ENCODE results near the gene CKMT2.

Gene CKMT2

DNA sequence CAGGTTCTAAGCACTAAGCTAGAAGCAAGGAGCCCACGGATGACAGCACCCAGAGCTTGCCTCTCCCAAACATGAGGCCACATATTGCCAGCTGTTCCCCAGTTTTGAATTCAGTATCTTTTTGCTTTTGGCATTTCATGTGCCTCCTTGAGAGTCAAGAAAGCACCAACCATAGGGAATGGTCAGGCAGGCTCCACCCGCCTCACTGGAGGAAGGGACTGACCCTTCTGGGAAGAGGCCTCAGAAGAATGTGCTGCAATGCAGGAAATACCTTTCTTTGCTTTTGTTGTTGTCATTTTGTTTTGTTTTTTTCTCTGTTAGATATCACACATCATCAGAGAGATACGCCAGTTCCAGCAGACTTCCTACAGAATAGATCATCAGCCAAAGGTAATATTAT is 13.7 kb upstream of the CKMT2 start:
- no peak for DNase-seq

DNA sequence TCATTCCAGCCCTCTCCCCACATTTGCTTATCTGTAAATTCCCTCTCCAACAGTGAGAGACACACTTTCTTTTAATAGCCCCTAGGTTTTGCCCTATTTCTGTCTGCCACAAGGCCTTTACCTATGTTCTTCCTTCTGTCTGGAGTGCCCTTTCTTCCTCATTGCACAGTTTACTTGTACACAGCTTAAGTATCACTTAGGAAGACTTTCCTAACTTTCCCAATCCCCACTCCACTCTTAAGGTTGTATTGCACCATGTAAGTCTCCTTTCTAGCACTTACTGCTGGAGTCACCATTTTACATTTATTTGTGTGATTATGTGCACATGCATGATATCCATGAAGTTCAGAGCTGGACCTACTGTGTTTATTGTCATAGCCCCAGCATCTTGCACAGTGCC is 10.8 kb upstream of the CKMT2 start:
- DNase-seq, result no peak

DNA sequence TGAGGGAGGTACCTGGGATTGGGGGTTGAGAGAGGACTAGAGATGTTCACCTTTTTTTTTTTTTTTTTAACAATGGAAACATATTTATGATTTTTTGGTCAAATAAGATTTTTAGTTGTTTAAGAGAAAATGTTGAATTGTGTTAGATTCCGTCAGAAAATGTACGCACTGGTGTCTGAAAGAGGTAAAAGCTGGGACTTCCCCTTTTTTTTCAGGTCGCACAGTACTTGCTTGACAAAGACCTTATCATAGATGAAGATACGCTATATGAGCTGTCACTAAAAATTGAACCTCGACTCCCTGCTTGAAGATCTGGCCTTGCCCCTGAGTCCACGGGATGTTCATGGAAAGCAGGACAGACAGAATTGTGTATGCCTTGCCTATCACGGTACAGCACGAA is 7.7 kb upstream of the CKMT2 start:
- no peak for DNase-seq

DNA sequence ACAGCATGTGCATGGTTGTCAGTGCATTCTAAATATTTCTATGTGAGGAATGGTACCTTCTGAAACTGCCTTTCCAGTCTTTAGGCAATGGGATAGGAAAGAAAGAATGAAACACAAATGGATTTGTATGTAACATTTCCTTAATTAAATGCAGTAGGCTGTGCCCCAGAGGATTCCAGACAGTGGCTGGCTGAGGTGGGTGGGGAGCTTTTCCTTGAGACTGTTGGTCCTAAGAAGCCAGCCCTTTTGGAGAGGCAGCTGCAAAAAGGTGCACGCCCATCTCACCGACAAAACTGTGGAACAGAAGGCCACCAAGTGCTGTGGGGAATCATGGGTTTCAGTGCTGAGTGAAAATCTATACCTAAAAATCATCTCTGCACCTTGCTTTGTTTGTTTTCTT is 6.8 kb upstream of the CKMT2 start:
- no peak for DNase-seq

DNA sequence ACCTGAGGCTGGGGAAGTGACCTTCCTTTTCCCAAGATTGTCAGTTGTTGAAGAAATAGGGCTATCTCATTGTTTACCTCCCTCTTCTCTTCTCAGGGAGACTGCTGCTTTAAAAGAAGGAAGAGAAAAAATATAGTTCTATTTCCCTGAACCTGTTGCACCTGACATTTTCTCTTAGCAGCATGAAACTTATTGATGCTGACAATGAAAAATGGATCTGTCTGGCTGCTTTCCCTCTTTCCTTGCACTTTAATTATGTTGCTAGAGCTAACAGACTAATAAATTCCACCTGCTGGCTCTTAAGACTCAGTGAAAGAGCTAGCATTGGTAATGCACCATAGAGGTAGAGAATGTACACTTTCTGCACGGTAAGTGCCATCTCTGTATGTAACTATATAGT is 6.2 kb upstream of the CKMT2 start:
- no peak for DNase-seq

DNA sequence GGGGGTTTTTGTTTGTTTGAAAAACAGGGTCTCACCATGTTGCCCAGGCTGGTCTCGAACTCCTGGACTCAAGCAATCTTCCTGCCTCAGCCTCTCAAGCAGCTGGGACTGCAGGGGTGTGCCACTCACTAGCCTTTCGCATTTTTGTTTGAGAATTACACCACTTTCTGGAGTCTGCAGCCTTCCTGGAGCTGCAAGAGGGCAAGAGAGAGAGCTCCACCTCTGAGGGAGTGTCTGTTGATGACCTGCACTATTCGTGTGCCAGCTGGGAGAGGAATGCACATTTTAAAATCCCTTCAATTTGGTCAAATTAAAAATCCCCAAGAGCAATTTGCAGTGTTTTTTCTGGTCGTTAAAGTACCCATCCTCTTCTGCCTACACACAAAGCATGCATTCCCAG is 5.0 kb upstream of the CKMT2 start:
- DNase-seq, result no peak

DNA sequence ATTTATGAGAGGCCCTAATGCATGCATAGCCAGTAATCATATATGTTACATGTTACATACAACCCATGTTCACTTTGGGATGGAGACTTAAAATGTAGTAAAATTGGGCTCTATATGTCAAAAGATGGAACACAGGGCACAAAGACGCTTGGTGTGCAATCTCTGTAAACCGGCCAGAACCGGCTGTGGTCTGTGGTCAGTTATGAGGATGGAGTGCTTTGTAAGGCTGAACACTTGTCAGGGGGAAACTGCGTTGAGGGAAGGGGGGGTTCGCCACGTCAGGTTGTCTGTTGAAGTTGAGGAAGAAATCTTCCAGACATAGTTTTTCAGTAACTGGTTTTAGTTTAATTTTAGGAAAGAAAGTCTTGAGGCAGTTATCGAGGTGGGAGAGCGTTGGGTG is 2.7 kb upstream of the CKMT2 start:
- no peak for DNase-seq

DNA sequence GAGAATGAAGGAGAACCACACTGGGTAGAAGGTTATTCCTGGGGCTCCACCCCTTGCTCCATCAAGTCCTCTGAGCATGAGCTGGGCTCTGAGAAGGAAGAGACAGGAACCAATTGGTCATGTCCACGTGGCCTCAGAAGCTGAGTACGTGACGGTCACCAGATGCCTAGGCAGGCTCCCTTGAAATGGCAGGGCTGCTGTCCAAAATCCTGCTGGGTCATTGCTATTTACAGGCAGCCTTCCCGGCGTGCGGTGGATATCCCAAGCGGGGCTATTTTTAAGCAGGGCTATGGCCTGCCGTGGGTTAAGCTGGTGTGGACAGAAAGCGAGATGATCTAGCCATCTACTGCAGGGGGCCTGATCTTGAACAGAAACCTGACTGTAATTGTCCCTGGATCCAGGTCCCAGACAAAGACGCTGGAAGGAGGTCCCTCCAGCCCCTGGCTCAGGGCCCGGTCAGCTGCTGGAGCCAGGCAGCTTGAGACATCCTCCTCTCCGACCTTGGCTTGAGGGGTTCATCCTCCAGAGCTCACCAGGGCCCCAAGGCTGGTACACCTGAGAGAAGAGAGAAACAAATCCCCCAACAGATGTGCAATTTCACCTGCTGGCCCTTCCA is 550 bp upstream of the CKMT2 start:
- DNase-seq, result no peak

DNA sequence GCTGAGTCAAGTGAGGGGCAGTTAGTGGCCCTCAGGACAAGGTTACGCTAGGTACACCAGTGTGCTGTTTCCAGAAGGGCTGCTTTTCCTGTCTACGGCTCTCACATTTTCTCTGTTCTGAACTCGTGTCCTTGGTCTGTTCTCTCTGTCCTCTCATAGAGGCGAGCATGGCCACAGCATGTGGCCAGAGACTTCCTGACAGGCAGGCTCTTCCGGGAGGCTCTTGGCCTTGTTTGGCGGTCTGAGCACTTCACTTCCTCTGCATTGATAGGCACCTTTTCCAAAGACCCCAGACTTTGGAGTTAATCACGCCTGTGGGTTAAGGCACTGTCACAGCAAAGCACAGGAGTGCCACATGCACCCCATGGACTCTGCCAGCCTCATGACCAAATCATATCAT is 1.2 kb downstream of the CKMT2 start:
- DNase-seq, result no peak

DNA sequence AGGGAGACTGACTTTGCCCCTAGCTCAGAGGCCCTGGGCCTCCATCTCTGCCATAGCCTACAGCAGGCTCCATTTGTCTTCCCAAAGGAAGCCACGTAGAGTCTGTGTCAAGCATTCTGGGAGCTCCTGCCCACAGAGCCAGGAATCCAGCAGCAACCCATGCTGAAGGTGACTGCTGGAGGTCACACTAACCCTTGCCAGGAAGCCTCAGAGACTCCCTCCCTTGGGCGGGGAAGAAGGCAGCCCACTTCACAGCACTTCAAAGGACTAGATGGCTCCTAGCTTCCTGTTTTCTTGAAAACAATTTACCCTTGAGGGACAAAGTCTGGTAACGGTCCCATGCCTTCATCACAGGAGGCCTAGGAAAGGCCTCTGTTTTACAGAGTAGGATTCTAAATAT is 1.7 kb downstream of the CKMT2 start:
- DNase-seq, result no peak

DNA sequence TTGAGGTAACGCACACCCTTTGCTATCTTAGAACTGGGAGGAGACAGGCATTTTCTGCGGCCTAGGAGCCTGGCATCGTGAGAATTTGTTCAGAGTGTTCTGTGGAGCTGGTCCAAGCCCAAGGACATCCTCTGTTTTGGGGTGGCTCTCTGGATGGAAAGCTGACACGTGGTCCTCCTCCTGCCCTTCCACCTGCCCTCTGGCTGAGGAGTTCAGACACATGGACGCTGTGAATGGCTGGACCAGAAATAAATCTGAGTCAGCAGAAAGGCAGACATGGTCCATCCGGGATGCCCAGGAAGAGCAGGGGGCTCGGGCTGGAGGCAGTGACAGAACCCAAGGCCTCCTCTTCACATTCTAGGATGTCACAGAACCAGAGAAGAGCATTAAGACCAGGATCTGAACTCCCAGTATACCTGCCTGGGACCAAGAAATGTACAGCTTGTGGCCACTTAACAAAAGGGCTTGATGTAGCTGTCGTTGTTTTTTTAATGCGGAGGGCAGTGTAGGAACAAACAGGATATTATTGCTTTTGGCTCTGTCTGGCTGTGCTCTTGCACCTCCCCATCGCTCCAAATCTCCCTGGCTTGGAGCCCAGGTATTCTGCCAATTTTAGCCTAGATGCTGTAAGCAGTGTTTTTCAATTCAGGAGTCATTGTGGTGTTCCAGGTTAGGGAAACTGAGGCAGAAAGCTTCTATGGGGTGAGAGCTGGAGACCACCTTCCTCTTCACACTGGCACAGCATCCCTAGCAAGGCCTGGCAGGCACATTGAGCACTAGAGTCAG is 2.4 kb downstream of the CKMT2 start:
- DNase-seq, result no peak

DNA sequence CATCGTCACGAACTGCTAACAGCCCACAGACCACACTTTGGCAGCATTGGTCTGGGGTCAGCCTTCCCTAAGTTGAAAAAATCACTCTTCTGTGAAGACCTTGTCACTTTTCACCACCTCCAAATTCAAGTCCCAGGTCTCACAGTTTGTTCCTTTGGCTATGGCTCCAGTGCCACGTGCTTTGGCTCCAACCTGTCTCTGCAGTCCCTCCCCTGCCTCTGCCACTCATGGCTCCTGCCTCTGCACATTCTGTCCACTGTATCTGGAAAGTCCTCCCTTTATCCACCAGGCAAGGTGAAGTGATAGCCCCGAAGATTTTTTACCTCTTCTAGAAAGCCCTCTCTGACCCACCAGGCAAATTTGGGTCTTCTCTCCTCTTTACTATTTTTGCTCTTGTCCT is 5.3 kb downstream of the CKMT2 start:
- no peak for DNase-seq

DNA sequence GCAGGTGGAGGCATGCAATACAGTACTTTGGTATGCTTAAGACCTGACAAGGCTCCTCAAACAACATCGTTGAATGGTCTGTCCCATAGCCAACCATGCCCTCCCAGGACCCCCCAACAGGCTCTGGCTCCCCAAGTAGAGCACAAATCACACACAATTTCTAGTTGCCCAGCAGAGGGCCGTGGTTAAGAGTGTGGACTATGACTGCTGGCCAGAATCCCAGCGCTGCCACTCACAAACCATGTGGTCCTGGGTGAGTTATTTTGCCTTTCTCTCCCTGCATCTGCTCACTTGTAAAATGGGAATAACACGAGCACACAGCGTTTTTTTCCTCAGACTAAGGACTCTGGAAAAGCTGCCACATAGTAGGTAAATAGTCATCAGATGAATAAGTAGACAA is 6.5 kb downstream of the CKMT2 start:
- DNase-seq, result no peak

DNA sequence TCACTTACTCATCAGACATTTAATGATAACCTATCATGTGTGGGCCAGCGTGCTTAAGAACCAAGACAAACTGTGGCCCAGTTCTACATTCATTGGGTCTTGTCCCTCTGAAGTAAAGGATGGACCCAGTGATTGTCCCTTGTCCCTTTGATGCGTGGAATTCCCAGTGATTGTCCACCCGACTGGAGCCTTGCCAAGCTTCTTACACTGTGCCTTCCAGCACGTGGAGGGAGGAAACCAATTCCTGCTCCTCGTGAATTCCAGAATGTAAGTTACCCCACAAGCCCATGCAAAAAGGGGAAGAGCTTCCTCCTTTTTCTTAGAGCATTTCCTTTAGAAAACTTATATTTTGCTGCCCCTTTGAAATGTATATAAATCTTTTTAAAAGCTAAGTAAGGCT is 7.9 kb downstream of the CKMT2 start:
- DNase-seq, result no peak

DNA sequence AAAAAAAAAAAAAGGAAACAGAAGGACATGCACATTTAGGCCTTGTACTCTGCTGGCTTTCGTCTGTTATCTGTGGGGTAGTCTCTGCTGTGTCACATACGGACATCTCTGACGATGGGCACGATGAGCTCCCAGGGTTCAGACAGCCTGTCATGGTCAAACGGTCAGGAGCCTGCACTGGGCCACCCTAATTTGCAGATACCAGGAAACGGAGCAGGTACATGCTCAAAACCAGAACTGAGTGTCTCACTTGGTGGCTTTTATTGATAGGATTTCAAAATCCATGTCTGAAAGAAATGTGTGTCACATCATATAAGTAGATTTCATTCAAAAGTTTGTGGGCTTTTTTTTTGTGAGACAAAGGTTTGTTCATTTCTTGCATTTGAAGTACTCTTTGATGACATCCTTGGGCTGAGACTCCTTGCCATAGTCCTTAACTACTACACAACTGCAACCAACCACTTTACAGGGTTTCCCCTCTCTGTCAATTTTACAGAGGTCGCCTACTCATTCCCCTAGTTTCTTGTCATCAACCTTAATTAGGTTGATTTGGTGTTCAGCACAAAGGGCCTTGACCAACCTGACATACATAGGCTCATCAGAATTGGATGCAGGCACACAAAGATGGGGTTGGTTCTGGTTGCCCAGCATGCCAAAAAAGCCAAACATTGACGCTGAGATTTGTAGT is 9.0 kb downstream of the CKMT2 start:
- DNase-seq, result no peak

DNA sequence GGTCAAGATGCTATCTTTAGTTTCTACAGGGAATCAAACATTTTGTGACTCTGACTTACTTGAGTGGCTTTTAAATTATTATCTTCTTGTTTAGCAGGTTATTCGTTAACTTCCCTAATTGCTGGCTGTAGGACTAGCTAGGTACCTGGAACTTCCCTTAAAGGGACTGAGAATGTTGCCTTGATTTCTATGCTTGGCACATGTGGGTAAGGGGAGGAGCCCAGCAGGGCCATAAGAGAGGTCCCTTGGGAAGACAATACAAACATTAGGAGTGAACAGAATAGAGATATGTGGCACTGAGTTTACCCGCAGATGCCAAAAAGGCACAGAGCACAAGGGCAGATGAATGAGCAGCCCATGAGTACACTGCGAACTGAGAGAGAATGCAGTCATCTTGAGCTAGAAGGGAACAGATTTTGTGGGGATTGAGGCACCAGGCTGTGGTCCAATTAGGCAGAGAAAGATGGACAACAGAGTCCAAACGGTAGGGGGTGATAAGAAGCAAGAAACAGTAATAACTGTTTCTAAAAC is 9.8 kb downstream of the CKMT2 start:
- DNase-seq, result no peak

DNA sequence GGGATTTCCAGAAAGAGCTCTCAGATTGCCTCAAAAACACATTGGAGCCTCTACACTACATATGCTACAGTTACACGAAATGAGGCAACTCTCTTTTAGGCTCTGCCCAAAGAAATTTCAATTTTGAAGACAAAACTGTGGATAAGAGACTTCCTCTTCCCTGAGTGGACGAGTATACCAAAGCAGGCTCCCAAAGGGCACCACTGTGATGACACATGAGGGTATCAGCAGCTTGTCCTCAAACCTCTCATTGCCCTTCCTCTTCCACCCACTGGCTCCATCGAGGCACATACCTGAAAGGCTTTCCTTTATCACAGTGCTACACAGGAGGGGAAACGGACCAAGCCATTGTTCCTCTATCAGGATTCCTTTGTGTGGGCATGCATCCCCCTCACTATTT is 11.3 kb downstream of the CKMT2 start:
- DNase-seq, result no peak

DNA sequence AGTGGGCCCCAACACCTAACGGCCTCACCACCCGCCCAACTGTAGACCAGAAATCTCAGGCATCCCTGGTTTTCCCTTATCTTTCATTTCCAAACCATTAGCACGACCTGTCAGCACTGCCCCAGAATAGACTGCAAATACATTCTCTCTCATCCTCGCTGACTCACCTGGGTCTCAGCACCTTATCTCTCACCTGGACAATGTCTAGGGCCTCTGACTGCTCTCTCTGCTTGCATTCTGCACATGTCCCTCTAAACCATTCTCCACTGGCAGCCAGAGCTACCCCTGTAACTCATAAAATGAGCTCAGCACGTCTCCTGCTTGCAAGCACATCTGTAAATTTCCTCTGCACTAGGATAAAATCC is 12.7 kb downstream of the CKMT2 start:
- no peak for DNase-seq

DNA sequence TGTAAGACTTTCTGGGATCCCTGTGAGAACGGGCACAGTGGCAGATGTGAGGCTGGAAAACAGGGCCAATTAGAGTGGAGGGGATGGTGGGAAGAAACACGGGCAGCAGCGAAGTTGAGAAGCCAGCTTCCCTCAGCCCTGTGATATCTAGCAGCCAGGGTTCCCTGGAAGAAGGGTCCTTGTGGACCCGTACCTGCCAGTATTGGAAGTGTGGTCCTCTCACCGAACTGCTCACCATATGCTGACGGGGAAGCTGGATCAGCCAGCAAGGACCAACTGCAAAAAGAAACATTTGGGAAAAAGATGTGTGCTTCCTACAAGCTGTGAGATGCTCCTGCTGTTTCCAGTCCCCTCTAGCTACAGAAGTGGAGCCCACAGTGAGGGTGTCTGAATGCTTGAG is 13.6 kb downstream of the CKMT2 start:
- no peak for DNase-seq

DNA sequence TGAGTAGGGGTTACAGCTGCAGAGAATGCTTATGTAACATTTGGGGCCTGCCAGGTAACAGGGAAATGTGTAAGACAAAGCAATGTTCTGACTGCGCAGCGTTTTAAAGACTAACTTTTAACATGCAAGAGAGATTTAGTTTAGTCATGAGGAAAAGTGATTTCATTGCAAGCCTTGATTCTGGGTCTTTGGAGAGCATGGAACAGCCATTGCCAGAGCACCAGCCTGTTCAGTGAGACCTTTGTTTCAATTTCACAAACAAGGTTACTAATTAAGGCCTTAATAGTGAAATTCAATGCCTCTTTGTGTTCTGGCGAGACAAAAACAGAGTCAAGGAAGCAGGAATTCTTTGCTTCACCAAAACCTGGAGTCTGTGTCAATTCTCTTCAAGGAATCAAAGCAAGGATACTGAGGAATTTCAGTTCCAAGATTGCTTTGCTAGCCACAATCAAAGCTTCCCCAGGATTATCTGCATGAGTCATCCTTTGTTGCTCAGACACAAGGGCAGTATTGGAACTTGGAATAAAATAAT is 14.4 kb downstream of the CKMT2 start:
- DNase-seq, result no peak

DNA sequence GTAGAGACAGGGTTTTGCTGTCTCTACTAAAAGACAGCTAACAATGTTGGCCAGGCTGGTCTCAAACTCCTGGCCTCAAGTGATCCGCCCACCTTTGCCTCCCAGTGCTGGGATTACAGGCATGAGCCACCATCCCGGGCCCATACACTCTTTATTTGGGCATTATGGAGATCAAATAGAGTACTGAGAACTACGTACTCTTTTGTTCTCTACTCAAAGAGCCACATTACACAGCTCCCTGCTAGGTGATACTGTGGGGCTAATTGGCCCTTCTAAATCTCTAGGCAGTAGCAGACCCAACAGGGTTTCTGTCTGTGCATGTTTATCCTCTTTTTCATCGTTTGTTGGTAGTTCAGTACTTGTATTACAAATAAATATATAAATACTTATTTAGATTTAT is 16.1 kb downstream of the CKMT2 start:
- no peak for DNase-seq

DNA sequence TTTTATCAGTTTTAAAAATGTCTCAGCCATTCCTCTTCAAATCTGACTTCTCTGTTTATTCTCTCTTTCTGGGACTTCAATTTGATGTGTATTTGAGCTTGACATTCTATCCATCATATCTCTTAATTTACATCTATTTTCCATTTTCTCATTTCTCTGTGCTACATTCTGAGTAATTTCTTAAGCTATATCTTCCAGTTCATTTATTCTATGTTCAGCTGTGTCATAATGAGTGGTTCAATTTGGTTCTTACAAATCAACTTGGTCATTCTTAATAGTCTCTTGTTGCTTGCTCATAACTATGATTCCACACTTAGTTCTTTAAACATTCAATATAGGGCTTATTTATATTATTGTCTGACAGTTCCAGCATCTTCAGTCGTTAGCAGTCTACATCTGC is 16.9 kb downstream of the CKMT2 start:
- no peak for DNase-seq

DNA sequence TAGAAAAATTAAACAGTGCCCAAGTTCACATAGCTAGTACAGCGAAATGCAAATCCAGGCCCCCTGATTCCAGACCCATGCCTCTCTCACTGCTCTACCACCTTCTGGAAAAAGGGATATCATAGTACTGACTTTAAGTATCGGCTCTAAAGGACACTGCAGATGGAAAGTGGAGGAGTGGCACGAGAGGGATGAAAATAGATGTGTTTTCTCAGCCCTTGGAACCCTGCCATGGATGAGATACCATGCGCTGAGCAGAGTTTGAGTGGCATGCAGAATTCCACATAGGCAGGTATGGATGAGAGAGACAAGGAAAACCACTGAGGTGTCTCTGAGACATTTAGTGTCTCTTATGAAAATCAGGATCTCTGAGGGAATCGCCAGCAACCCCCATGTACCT is 18.8 kb downstream of the CKMT2 start:
- no peak for DNase-seq

DNA sequence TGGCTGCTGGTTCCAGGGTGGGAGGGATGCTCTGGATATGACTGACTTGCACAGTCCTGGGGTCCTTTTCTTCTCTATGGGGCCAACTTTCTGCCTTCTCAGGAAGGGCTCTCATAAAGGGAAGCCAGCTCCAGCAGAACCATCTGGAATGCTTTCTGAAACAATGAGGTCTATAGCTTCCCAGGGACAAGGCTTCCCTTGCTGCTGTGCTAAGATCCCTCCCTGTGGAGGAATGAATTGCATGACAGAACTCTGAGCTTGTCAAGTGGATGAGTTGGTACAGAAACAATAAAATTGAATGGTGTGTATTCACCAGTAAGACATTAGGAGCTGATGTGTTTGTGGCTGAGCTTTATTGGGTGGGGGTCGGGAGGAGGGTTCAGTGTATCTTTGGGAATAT is 19.8 kb downstream of the CKMT2 start:
- no peak for DNase-seq
